Cardiac muscle cell (in vitro differentiated cells and primary cell): ENCODE data around the gene IFT74. TPM values are rescaled to one million over a fixed set of nuclear protein-coding genes. Genes with fewer than 3 reads are reported as not detected.

Experiments
- DNase-seq, 2 donors: peaks; one replicate each; pipeline versions ENCODE4 v3.0.0 to v3.0.0-alpha.2; 2010 to 2017; ENCODE audit warnings: low read depth in 1 of 2, low spot score in 1 of 2
- H3K27ac ChIP-seq: fragments of 200-600 bp; sonication (generic); 2 replicates; pipeline ENCODE4 v1.5.1; 2016
- H3K27me3 ChIP-seq: fragments of 200-600 bp; sonication (generic); 2 replicates; pipeline ENCODE4 v1.6.0; 2016; ENCODE audit warnings: control low read depth
- H3K36me3 ChIP-seq: fragments of 200-600 bp; sonication (generic); 2 replicates; pipeline ENCODE4 v1.5.1; 2016; ENCODE audit warnings: control low read depth
- H3K4me1 ChIP-seq: fragments of 200-600 bp; sonication (generic); 2 replicates; pipeline ENCODE4 v1.8.1; 2017; ENCODE audit warnings: low read depth, mild to moderate bottlenecking, mixed run types
- H3K4me3 ChIP-seq: fragments of 200-600 bp; sonication (generic); 2 replicates; pipeline ENCODE4 v1.5.1; 2016; ENCODE audit warnings: mild to moderate bottlenecking
- H3K9me3 ChIP-seq: fragments of 200-600 bp; sonication (generic); 2 replicates; pipeline ENCODE4 v1.5.1; 2017; ENCODE audit warnings: low read depth, mild to moderate bottlenecking, control low read depth
- polyA plus RNA-seq: library from polyadenylated mRNA; unstranded; fragments of >200 nt; fragmentation: Nextera tagmentation; extraction: Ambion mirVana; gene quantifications from 2 replicates; pipeline ENCODE4 v1.2.1, GENCODE V29; 2016
- total RNA-seq: library from RNA; depleted of rRNA; stranded (reverse); fragments of >200 nt; gene quantifications from 2 replicates; pipeline ENCODE4 v1.2.3, GENCODE V29; 2016
- TF ChIP-seq, protein P1 (sequence below): IDR thresholded peaks from 2 replicates; pipeline ENCODE4 v1.5.1; 2012; ENCODE audit warnings: low read depth, mild to moderate bottlenecking, low read length

IFT74 gene
- total and polyA plus RNA-seq, 2 experiments from 2014 or later: 20.6 to 25.2 TPM

DNA sequence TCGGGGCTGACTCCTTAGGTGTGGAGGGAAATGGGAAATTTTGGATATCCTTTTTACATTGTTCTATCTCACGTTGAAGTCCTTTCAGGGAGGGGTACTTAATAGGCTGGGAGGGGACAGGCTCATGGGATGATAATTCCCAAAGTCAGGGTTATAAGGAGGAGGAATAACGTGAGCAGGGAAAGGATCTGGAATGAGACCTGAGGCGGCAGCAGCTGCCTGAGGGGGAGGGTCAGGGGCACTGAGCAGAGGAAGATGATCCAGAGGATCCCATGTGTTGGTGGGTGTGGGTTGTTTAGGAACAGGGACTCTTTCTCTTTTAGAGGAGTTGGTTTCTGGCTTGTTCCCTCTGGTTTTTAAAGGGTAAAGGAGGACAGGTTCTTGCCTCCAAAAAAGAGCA is 18.7 kb downstream of the IFT74 start:
- Histone ChIP-seq H3K4me3 (no peak overlapping the region), H3K9me3 (no peaks in the 10 kb centered on the region), H3K27me3 (no peaks in the 10 kb centered on the region), H3K4me1 (no peaks in the 10 kb centered on the region), H3K27ac (peak overlapping the region; percentile 93), H3K36me3 (peaks cover 6% of the 10 kb centered on the region)
- no peak for DNase-seq
- TF ChIP-seq, protein P1, sequence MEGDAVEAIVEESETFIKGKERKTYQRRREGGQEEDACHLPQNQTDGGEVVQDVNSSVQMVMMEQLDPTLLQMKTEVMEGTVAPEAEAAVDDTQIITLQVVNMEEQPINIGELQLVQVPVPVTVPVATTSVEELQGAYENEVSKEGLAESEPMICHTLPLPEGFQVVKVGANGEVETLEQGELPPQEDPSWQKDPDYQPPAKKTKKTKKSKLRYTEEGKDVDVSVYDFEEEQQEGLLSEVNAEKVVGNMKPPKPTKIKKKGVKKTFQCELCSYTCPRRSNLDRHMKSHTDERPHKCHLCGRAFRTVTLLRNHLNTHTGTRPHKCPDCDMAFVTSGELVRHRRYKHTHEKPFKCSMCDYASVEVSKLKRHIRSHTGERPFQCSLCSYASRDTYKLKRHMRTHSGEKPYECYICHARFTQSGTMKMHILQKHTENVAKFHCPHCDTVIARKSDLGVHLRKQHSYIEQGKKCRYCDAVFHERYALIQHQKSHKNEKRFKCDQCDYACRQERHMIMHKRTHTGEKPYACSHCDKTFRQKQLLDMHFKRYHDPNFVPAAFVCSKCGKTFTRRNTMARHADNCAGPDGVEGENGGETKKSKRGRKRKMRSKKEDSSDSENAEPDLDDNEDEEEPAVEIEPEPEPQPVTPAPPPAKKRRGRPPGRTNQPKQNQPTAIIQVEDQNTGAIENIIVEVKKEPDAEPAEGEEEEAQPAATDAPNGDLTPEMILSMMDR: no peak

DNA sequence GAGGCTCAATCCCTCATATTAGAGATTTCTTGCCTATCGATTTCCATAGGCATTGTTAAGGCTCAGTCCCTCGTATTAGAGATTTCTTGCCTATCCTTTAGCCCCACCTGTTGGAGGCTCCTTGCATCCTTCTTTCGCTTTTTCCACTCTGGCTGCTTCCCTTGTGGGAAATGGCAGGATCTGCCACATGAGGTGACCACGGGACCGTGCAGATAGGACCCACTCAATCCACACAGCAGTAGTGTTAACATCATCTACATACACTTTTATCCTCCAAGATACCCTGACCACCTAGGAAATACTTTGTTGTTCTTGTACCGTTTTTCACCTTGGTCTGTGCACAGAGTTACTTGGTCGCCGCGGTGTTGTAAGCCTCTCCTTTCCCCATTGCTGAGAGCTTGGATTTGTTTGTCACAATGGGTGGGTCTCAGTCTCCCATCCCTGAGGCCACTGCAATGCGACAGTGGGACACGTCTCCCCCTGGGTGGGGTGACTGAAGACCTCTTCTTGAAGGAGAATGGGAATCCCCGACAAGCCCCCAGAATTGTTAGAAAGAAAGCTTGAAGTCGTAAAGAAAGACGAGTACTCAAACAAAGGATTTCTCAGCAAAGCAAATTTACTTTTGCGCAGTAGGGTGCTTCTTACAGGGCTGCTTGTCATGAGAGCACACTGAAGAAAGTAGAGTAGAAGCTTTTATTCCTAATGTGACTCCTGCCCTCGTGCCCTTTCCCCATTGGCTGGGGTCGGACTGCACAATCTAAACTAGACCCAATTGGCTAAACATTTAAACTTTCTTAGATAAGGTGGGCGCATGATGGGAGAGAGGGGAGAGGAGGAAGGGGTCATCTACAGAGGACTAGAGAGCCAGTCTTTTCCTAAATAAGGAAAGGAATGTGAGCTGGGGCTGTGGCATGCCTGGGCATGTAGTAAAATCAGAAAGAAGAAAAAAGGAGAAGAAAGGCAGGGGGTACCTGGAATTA is 19.8 kb downstream of the IFT74 start:
- TF ChIP-seq, protein P1: peak; percentile 59
- Histone ChIP-seq H3K27ac (peak overlapping the region; percentile 93), H3K4me3 (no peak overlapping the region)

DNA sequence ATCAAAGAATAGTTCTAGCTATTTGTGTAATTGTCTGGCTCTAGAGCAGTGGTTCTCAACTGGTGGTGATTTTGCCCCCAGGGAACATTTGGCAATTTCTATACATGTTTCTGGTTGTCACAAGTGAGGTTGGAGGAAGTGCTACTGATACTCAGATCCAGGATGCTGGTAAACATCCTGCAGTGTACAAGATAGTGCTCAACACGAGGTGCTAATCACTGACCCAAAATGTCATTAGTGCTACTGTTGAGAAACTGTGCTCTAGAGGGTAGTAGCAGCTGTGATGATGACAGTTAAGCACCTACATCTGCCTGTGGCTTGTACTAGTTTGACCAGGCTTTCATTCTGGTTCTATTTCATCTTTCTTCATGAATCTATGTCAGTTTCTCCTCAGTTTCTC is 27.1 kb downstream of the IFT74 start:
- Histone ChIP-seq H3K9me3 (no peaks in the 10 kb centered on the region), H3K4me1 (no peaks in the 10 kb centered on the region), H3K36me3 (peaks cover 9% of the 10 kb centered on the region), H3K27ac (no peak overlapping the region), H3K27me3 (no peaks in the 10 kb centered on the region), H3K4me3 (no peak overlapping the region)
- TF ChIP-seq, protein P1: no peak
- no peak for DNase-seq

More for the DNA sequence above, 19.8 kb downstream of the IFT74 start:
- no peaks in the 10 kb centered on the region for H3K27me3 ChIP-seq
- no peaks in the 10 kb centered on the region for H3K9me3 ChIP-seq
- peaks cover 6% of the 10 kb centered on the region for H3K36me3 ChIP-seq
- H3K4me1 ChIP-seq: no peaks in the 10 kb centered on the region
- peak; percentile 60 for DNase-seq

DNA sequence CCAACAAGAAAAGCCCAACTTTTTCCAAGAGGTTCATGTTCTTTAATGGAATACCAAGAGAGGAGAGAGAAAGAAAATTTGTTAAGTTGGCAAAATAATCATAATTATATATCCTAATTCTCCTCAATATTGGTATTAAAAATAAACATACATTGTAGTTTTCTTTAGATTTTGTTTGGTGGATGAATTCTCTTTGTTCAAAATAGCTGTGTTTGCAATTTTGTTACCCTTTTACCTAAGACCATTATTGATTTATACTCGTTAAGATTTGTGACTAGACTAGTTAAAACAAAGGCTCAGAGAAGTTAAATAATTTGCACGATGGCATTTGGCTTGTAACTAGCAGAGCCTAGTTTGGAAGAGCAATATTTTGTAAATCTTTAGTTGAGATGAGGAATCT is 39.6 kb downstream of the IFT74 start:
- TF ChIP-seq, protein P1: no peak

DNA sequence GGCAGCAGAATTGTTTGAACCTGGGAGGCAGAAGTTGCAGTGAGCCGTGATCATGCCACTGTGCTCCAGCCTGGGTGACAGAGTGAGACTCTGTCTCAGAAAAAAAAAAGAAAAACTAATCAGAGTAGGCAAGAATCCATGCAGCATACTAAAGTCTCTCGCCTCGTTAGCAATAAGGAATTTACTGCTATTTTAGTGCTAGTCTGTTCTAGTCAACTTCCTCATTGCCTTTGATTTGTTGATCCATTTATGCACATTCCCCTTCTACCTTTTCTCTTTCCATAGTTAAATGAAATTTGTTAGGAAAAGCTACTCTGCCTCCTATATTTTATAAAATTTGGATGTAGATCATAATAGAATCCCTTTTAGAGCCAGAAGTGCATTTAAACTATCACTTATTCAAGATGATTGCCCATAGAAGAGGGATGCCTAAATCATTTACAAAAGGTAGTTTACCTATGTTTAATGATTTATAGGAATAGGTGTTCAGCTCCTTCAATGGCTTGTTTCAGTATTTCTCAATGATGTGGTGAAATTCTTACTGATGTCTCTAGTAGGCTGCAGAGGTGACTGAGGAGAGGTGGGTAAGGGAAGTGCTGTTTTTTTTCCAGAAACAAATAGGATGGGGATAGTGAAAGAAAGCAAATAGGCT is 47.3 kb downstream of the IFT74 start:
- H3K9me3 ChIP-seq: no peaks in the 10 kb centered on the region
- TF ChIP-seq, protein P1: no peak
- no peak overlapping the region for H3K4me3 ChIP-seq
- no peaks in the 10 kb centered on the region for H3K4me1 ChIP-seq
- H3K36me3 ChIP-seq: no peaks in the 10 kb centered on the region
- H3K27me3 ChIP-seq: no peaks in the 10 kb centered on the region
- DNase-seq: no peak
- no peak overlapping the region for H3K27ac ChIP-seq

More for the DNA sequence above, 39.6 kb downstream of the IFT74 start:
- no peaks in the 10 kb centered on the region for H3K4me1 ChIP-seq
- H3K27me3 ChIP-seq: no peaks in the 10 kb centered on the region
- DNase-seq: no peak
- no peak overlapping the region for H3K4me3 ChIP-seq
- H3K36me3 ChIP-seq: peaks cover 9% of the 10 kb centered on the region
- no peak overlapping the region for H3K27ac ChIP-seq
- H3K9me3 ChIP-seq: no peaks in the 10 kb centered on the region
